Activated naive CD8-positive, alpha-beta T cell treated with anti-CD3 and anti-CD28 coated beads, Interleukin-2, amount 10 ng/mL, durations not matched to agents 7 days and 5 days (primary cell): Measurements from ENCODE around the gene EFCAB12. TPM values are rescaled to one million over a fixed set of nuclear protein-coding genes. Genes with fewer than 3 reads are reported as not detected.
"Not testable (repeated sequence)": the region's sequence is repeated elsewhere in the genome, so short reads cannot be mapped to it uniquely, and the experiment has no call there.

Experiments used
- ATAC-seq: fragments of 150-1000 bp; cut with Tn5 transposase; one replicate; pipeline ENCODE4 v1.10.0; 2021; ENCODE audit warnings: low read depth, moderate library complexity
- POLR2A ChIA-PET: fragments of 350-600 bp; sonication (Branson Sonifier 250); formaldehyde crosslinking; loops from one replicate; lab custom pipeline; 2021; ENCODE audit warnings: antibody characterized with exemption; lab: Charles Lee
- DNase-seq: peaks from one replicate; pipeline ENCODE4 v3.0.0; 2021
- H3K27ac Mint-ChIP-seq: one replicate; pipeline ENCODE4 v1.8.0; 2022; ENCODE audit warnings: mild to moderate bottlenecking, mixed read lengths
- H3K27me3 Mint-ChIP-seq: one replicate; pipeline ENCODE4 v1.8.0; 2022; ENCODE audit warnings: mild to moderate bottlenecking, moderate library complexity, mixed read lengths
- H3K36me3 Mint-ChIP-seq: one replicate; pipeline ENCODE4 v1.8.0; 2021; ENCODE audit warnings: mild to moderate bottlenecking, mixed read lengths
- H3K4me1 Mint-ChIP-seq: one replicate; pipeline ENCODE4 v1.8.0; 2021; ENCODE audit warnings: mixed read lengths
- H3K4me3 Mint-ChIP-seq: one replicate; pipeline ENCODE4 v1.8.0; 2022; ENCODE audit warnings: mild to moderate bottlenecking, moderate library complexity, mixed read lengths
- H3K9me3 Mint-ChIP-seq: one replicate; pipeline ENCODE4 v1.8.0; 2021; ENCODE audit warnings: mixed read lengths
- total RNA-seq, 2 experiments: library from RNA; stranded (reverse); gene quantifications; one replicate each; pipeline ENCODE4 v1.2.3, GENCODE V29; 2021

The EFCAB12 gene
- total RNA-seq, 2 experiments from 2014 or later, result 1.2 to 1.4 TPM

DNA sequence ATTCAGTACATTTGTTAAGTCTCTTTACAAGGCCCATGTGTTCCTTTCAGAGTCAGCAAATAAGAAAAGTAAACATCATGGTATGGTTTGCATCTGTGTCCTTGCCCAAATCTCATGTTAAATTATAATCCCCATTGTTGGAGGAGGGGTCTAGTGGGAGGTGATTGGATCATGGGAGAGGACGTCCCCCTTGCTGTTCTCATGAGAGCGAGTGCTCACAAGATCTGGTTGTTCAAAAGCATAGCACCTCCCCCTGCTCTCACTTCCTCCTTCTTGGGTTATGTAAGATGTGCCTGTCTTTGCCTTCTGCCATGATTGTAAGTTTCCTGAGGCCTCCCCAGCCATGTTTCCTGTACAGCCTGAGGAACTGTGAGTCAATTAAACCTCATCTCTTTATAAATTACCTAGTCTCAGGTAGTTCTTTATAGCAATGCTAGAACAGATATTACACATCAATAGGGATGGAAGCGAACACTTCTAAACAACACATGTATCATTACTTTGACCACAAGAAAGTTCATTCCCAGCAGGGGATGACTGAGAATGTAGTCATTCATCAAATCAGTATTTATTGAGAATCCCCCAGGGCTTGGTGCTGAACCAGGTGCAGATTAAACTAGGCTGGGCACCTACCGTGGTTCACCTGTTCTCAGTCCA lies 4.1 kb downstream of the EFCAB12 start:
- Mint-ChIP-seq H3K4me3 (no peak overlapping the region), H3K27ac (no peak overlapping the region)

DNA sequence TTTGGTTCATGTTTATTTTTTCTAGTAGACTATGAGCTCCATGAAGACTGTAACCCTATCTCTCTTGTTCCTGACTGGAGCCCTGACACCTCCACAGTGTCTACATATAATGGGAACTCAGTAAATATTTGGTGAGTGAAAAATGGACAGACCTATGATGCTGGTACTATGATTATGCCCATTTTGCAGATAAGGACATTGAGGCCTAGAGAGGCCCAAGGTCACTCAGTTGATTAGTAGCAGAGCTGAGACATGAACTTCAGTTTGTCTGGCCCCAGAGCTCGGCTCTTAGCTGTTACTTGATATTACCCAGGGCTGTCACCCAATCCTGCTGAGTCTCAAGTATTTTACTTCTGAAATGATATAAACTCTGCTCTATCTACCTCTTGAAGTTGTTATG lies 5.5 kb downstream of the EFCAB12 start:
- Mint-ChIP-seq H3K27ac (no peak overlapping the region), H3K36me3 (no peaks in the 10 kb centered on the region), H3K9me3 (peaks cover 2% of the 10 kb centered on the region), H3K4me3 (no peak overlapping the region), H3K4me1 (peaks cover 9% of the 10 kb centered on the region), H3K27me3 (peaks cover 7% of the 10 kb centered on the region)
- ATAC-seq (no peak), DNase-seq (no peak)
- POLR2A ChIA-PET, result no interaction called here

More for the DNA sequence above, 4.1 kb downstream of the EFCAB12 start:
- Mint-ChIP-seq H3K4me1 (peaks cover 22% of the 10 kb centered on the region), H3K9me3 (peaks cover 2% of the 10 kb centered on the region), H3K27me3 (peaks cover 10% of the 10 kb centered on the region), H3K36me3 (peaks cover 4% of the 10 kb centered on the region)
- ATAC-seq (no peak), DNase-seq (no peak)
- POLR2A ChIA-PET, result no interaction called here

DNA sequence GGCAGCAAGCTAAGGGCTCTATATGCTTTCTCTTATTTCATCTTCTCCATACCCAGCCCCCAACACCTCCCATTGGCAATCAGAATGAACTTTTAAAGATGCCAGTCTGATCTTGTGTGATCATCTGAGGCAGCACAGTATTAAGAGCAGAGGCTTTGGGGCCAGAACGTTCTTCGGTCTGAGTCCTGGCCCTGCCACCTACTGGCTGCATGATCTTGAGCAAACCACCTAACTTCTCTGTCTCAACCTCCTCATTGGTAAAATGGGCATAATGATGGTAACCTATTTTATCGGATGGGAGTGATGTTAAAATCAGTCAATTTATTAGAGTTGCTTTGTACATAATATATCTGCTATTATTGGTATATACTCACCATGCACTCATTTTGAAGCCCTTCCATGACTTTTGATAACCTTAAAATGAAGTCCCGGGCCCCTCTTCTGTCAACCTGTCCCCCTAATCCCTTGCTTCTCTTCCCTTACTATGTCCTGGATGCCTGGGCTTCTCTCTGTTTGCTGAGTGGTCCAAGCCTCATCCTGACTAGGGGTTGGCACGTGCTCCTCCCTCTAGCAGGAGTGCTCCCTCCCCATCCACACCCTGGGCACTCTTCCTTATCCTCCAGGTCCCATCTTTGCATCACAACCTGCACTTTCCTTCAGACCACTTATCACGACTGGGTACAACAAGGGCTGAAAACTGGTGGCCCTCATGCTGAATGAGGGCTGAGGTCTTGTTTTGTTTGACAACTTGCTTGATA lies 6.3 kb downstream of the EFCAB12 start:
- Mint-ChIP-seq H3K27me3 (peaks cover 4% of the 10 kb centered on the region), H3K4me3 (no peak overlapping the region), H3K4me1 (peaks cover 6% of the 10 kb centered on the region), H3K27ac (no peak overlapping the region), H3K9me3 (peaks cover 2% of the 10 kb centered on the region), H3K36me3 (no peaks in the 10 kb centered on the region)
- no peak for DNase-seq
- POLR2A ChIA-PET, result no interaction called here
- ATAC-seq, result no peak

DNA sequence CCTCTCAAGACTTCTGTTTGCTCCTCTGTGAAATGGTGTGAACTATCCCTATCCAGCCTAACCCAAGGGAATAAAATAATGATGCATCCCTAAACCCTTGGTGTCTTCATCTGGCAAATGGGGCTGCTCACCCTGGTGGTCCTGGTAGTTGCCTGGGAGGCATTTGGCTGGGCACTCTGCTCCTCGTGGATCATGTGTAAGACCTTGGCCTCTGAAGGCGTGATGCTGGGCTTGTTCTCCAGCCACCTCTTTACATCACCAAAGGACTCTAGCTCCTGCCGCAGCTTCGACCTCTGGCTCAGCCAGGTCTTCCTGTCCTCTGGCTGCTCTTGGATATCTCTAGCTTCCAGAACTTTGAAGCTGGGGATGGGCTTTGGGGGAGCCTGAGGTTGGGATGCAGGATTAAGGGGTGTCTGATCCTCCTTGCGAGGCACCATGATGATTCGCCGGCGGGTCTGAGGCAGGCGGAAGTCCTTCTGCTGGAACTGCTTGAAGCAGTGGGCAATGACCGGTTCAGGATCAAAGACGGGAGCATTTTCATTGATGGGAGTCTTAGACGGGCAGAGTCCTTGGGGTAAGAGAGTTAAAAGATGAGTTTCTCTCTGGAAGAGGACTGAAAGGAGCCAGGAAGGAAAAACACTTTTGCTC lies 7.1 kb downstream of the EFCAB12 start:
- Mint-ChIP-seq H3K27ac (no peak overlapping the region), H3K9me3 (peaks cover 2% of the 10 kb centered on the region), H3K27me3 (peaks cover 4% of the 10 kb centered on the region), H3K4me3 (no peak overlapping the region), H3K4me1 (peaks cover 6% of the 10 kb centered on the region), H3K36me3 (no peaks in the 10 kb centered on the region)
- POLR2A ChIA-PET, result no interaction called here
- ATAC-seq (no peak), DNase-seq (no peak)

DNA sequence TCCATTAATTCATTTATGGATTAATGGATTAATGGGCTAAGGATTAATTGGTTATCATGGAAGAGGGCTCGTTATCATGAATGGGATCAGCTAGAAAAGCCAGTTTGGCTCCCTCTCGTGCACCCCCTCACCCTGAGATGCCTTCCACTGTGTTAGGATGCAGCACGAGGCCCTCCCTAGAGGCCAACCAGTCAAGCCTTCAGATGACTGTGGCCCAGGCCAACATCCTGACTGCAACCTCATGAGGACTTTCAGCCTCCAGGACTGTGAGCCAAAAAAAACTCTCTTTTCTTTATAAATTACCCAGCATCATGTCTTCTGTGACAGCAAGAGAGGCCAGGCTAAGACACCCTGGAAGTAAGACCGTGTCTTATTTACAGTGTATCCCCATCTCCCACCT lies 9.0 kb downstream of the EFCAB12 start:
- POLR2A ChIA-PET, result no interaction called here
- Mint-ChIP-seq H3K27ac (no peak overlapping the region), H3K9me3 (peaks cover 2% of the 10 kb centered on the region), H3K4me1 (peaks cover 6% of the 10 kb centered on the region), H3K27me3 (peaks cover 4% of the 10 kb centered on the region), H3K36me3 (no peaks in the 10 kb centered on the region), H3K4me3 (no peak overlapping the region)
- ATAC-seq (no peak), DNase-seq (no peak)

DNA sequence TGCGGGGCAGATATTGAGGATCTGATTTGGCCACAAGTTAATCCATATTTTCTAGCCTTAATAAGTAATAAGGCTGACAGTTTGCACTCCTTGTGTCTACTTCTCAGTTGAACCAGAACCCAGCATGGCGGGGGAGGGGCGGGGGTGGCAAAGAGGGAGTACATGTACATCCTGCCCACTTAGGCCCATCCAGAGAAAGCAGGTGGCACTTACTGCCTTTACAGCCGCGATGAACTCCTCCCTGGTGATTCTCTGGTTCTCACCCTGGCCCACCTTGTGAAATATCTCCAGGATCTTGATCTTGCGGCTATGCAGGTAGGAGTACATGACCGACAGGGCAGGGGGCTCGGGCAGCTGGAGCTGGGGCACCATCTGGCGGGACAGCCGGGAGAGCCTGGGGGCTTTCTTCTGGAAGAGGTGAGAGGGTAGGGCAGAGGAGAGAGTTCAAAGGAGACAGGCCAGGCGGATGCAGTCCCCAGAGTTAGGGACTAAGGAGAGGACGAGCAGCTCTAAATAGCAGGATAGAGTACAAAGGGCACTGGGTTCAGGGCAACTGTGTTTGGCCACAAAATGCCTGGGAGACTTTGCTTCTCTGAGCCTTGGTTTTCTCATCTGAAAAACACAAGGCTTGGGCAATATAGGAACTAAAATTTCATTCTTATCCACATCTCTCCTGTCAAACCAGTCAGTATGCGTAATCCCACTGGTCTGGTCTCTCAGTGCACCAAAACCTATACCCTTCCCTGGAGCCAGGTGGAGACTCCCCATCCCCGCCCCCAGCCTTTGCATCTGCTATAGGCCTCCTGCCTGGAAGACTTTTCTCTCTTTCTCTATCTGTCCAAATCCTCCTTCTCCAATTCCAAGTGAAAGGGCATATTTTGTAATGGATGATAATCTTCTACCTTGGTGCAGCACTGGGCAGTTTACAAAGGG lies 10.1 kb downstream of the EFCAB12 start:
- Mint-ChIP-seq H3K36me3 (no peaks in the 10 kb centered on the region), H3K27me3 (peaks cover 4% of the 10 kb centered on the region), H3K4me3 (no peak overlapping the region), H3K9me3 (no peaks in the 10 kb centered on the region), H3K4me1 (no peaks in the 10 kb centered on the region), H3K27ac (no peak overlapping the region)
- POLR2A ChIA-PET, result no interaction called here
- ATAC-seq (no peak), DNase-seq (no peak)

DNA sequence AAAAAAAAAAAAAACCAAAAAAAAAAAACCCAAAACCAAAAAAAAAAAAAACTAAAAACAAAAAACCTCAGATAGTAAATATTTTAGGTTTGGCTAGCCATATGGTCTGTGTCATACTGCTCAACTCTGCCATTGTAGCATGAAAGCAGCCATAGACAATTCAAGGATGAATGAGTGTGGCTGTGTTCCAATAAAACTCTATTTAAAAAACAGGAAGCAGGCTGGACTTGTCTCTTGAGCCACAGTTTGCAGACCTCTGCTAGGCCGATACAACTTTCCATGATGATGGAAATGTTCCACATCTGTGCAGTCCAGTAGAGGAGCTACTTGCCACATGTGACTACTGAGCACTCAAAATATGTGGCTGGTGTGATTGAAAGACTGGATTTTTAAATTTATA lies 11.1 kb downstream of the EFCAB12 start:
- no peak overlapping the region for H3K4me3 Mint-ChIP-seq
- H3K36me3 Mint-ChIP-seq, result no peaks in the 10 kb centered on the region
- peaks cover 7% of the 10 kb centered on the region for H3K27me3 Mint-ChIP-seq
- H3K27ac Mint-ChIP-seq, result no peak overlapping the region
- no peaks in the 10 kb centered on the region for H3K4me1 Mint-ChIP-seq
- DNase-seq, result no peak
- no peaks in the 10 kb centered on the region for H3K9me3 Mint-ChIP-seq
- POLR2A ChIA-PET, result no interaction called here
- ATAC-seq, result no peak

DNA sequence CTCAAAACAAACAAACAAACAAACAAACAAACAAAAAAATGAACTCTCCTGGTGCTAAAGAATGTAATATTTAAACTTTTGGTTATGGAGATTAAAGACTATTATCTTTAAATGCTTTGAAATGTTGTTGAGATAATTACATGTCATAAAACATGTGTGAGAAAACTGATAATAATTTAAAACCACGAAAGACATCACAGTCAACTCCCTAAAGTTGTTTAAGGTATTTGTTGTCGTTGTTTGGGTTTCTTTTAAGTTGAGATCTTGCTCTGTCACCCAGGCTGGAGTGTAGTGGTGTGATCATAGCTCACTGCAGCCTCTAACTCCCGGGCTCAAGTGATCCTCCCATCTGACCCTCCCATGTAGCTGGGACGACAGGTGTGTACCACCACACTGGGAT lies 12.0 kb downstream of the EFCAB12 start:
- Mint-ChIP-seq H3K4me3 (no peak overlapping the region), H3K36me3 (no peaks in the 10 kb centered on the region), H3K27me3 (peaks cover 7% of the 10 kb centered on the region), H3K27ac (no peak overlapping the region), H3K4me1 (no peaks in the 10 kb centered on the region), H3K9me3 (no peaks in the 10 kb centered on the region)
- no peak for DNase-seq
- ATAC-seq, result no peak
- POLR2A ChIA-PET, result interaction anchor here (0.6 kb wide), 1 partner anchor 10 kb away, joined by 4 read pairs; no protein-coding TSS in a partner anchor

DNA sequence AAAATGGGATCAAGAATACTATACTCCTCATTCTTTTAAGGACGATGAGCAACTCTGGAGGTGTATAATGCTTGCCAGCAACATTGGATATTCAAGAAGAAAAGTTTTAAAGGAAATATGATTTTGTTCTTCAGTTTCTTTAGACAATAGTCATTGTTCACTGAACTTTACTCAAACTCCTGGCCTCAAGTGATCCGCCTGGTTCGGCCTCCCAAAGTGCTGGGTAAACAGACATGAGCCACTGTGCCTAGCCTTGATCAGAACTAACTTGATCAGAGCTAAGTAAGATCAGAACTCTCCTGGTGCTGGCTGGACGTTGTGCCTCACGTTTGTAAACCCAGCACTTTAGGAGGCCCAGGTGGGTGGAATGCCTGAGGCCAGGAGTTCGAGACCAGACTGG lies 12.6 kb downstream of the EFCAB12 start:
- Mint-ChIP-seq H3K36me3 (no peaks in the 10 kb centered on the region), H3K4me3 (no peak overlapping the region), H3K9me3 (no peaks in the 10 kb centered on the region), H3K27me3 (peaks cover 6% of the 10 kb centered on the region), H3K4me1 (no peaks in the 10 kb centered on the region), H3K27ac (no peak overlapping the region)
- DNase-seq (no peak), ATAC-seq (no peak)
- POLR2A ChIA-PET, result interaction anchor here (0.6 kb wide), 1 partner anchor 10 kb away, joined by 4 read pairs; no protein-coding TSS in a partner anchor

DNA sequence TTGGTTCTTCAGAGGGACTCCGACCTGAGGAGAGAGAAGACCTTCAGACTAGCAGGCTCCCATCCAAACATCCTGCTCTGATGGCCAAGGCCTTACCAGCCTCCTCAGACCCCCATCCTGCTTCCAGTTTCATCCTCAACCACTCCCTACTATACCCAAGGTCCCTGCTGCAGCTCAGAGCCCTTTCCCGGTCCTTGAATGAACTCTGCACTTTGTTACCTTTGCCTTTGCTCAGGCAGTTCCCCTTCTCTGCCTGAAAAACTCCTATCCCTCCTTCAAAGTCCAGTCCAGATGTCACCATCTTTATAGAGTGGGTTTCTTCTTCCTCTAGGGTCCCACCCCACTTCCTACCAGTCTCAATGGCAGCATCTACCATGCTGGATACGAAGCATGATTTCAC lies 13.1 kb downstream of the EFCAB12 start:
- ATAC-seq (no peak), DNase-seq (no peak)
- no peak overlapping the region for H3K4me3 Mint-ChIP-seq
- H3K27ac Mint-ChIP-seq, result no peak overlapping the region
- H3K4me1 Mint-ChIP-seq, result no peaks in the 10 kb centered on the region
- H3K27me3 Mint-ChIP-seq, result peaks cover 3% of the 10 kb centered on the region
- no peaks in the 10 kb centered on the region for H3K9me3 Mint-ChIP-seq
- H3K36me3 Mint-ChIP-seq, result no peaks in the 10 kb centered on the region
- POLR2A ChIA-PET, result no interaction called here

DNA sequence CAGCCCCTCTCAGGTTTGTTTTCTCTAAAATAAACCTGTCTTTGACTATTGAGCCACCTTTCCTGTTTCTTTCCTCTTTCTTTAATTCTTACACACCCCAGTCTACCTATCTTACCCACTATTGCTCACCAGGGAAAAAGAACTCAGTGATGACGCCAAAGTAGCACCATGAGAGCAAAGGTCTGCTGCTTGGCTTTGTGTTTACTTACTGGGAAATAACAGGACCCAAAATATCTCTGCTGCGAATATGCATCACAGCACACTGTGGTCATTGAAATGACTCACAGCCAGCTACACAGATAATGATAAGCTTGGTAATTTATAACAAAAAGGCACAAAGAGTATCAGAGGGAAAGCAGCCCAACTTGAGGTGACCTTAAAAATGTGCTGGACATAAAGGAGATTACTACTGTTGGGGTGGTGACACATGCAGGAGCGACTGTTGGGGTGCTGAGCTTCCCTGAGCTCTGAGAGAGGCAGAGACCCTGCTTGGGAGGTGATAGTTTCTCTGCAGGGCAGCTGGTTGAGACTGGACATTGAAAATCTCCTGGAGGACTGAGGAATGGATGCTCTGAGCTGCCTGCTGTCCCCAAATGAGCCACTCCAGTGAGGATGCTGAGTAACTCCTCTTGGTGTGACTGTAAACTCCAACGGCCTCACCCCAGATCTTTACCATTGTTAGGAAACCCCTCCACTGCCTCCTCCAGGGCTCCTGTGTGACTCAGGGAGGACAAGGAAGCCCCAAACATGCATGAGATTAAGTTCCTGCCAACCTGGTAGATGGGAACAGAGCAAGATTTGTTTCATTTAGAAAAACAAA lies 14.5 kb downstream of the EFCAB12 start:
- H3K27me3 Mint-ChIP-seq, result peaks cover 3% of the 10 kb centered on the region
- DNase-seq (no peak), ATAC-seq (no peak)
- no peaks in the 10 kb centered on the region for H3K36me3 Mint-ChIP-seq
- H3K4me1 Mint-ChIP-seq, result no peaks in the 10 kb centered on the region
- POLR2A ChIA-PET, result interaction anchor here (0.6 to 1.4 kb wide), 2 partner anchors 70 to 98 kb away, joined by 3 to 4 read pairs; a partner anchor contains a TSS
- H3K9me3 Mint-ChIP-seq, result no peaks in the 10 kb centered on the region
- H3K27ac Mint-ChIP-seq, result no peak overlapping the region
- no peak overlapping the region for H3K4me3 Mint-ChIP-seq

DNA sequence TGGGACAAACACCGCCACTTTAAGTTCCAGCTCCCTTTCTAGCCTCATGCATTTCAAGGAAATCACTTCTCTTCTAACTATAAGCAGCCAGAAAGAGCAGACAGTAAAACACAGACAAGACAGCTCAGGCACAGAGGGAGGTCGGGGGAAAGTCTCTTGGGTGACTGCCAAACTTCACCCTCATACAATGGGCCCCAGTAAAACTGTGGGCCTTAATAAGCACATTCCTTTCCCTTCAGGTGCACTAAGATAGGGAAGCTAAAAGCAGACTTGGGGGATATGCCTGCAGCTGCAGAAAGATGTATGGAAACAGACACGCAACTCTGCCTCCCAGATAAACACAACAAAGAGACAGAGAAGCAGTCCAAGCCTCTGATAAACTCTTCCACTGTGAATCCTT lies 15.2 kb downstream of the EFCAB12 start:
- not testable (repeated sequence) for H3K36me3 Mint-ChIP-seq, H3K4me3 Mint-ChIP-seq, H3K27ac Mint-ChIP-seq, H3K27me3 Mint-ChIP-seq, H3K4me1 Mint-ChIP-seq, ATAC-seq, DNase-seq, H3K9me3 Mint-ChIP-seq
- POLR2A ChIA-PET, result interaction anchor here (1.4 kb wide), 1 partner anchor 97 kb away, joined by 4 read pairs; a partner anchor contains a TSS
